HG02610 (cell line): ENCODE results near the gene MTMR4.
"Not testable (repeated sequence)": the region's sequence is repeated elsewhere in the genome, so short reads cannot be mapped to it uniquely, and the experiment has no call there.

ENCODE experiments used
- ATAC-seq: cut with Tn5 transposase; IDR thresholded peaks from one replicate; pipeline ENCODE4 v1.9.1; 2021; ENCODE audit warnings: mild to moderate bottlenecking, moderate library complexity; ENCODE audit not compliant: unreplicated experiment

MTMR4 gene

DNA sequence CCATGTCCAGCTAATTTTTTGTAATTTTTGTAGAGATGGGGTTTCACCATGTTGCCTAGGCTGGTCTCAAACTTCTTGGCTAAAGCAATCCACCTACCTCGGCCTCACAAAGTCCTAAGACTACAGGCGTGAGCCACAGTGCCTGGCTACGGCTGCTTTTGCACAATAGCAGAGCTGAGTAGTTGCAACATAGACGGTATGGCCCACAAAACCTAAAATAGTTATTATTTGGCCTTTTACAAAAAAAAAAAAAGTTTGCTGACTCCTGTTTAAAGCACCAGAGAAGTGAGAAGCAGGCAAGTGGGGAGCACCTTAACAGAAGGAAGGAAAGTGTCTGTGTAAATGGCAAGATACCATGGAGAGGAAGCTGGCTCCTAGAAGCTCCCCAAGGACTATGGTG is 20.9 kb downstream of the MTMR4 start:
- ATAC-seq, result no peak

DNA sequence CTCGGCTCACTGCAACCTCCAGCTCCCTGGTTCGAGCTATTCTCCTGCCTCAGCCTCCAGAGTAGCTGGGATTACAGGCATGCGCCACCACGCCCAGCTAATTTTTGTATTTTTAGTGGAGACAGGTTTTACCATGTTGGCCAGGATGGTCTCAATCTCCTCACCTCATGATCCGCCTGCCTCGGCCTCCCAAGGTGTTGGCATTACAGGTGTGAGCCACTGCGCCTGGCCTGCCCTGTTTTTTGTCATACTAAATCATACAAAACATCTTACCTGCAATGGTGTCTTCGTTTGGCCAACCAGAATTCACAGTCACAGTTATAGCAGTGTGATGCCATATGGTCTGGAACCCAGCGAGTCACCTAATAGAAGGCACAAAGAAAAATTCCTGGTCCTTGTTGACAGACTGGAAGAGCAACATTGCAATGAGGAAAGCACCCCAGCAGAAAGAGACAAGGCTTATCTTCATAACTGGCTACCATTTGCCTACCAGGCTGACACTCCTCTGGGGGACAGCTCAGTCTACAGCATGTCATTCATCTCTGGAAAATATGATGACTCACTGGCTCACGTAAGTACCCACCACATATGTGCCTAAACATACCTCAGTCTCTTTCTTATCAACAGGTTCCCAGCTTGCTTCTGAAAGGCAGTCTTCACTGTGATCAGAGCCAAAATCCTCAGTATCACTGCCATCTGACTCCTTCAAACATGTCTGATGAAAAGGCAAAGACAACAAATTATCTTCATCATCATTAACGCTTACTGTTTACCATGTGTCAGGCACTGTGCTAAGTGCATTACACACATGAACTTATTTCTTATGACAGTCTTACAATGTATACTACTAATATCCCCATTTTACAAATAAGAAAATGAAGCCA is 22.0 kb downstream of the MTMR4 start:
- peak; percentile 65 for ATAC-seq

DNA sequence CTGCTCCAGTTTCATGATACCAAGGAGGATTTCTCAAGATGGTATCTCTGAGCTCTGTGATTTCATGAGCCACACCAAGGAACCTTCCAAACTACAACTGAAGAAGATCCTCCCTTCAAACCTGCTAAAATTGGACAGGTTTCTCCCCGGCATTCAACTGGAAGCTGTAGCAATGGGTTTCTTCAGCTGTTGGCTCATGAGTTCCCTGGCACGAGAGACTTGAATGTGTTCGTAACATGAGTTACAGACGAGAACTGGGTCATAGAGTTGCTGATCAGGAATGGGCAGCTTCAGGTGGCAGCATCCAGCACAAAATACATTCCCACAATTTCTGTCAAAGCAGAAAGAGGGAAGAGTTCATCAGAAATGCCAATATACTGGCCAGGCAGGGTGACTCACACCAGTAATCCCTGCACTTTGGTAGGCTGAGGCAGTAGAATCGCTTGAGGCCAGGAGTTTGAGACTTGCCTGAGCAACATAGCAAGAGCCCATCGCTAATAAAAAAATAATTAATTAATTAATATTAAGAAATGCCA is 22.9 kb downstream of the MTMR4 start:
- ATAC-seq, result no peak

DNA sequence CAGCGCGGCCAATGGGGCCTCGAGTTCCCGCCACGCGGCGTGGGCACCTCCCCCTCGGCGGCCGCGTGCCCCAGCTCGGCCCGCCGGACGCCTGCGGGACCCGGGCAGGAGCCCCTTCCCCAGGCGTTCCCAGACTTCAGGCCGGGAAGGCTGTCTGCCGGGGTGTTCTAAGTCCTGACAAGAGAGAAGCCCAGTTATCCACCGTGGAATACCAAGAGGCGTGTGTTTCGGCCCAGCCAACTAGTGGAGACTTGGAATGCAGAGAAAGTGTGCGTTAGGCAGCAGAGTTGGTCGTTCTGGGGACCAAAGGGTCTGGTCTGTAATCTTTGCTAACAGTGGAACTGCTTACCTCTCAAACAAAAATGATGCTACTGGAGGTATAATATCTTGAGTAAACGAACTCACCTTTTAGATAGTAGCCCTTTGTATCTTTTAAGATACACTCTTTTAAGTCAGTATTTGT is 26.0 kb downstream of the MTMR4 start:
- no peak for ATAC-seq

DNA sequence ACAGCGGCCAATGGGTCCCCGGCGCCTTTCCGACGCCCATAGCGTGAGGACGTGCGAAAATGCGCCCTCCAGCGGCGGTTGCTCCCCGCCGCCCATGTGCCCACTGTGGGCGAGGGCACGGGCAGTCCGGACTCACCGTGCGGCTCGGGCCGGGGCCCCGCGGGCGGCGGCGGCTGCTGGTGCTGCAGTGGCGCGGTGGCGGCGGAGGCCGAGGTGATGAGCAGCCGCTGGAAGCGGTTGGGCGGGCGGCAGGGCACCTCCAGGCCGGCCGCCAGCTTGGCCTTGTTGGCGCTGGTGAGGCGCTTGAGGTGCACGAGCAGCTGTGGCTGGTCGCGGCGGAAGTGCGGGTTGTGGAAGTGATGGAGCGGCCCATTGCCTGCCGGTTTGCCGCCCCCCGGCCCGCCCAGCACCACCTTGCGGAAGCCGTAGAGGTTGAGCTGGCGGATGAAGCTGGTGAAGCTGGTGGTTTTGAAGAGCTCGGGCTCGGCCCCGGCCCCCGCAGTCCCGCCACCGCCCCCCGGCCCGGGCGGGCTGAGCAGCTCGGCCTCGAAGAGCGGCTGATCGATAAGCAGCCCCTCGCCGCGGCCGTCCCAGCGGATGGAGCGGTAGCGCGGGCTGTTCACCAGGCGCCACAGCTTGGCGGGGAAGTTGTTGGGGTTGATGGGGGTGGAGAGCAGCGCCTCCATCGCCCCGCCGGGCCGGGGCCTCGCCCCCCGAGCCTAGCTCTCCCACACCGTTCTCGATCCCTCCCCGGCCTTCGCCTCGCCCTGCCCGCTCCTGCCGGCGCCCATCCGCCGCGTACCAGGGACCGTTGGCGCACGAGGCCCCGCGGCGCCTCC is 26.6 kb downstream of the MTMR4 start, which contains the start of gene HSF5:
Gene HSF5, minus strand, starts transcription at position 820 of the 839 bp plus-strand sequence. Its CDS starts 134 bp downstream, at position 686.
- ATAC-seq, result no peak

DNA sequence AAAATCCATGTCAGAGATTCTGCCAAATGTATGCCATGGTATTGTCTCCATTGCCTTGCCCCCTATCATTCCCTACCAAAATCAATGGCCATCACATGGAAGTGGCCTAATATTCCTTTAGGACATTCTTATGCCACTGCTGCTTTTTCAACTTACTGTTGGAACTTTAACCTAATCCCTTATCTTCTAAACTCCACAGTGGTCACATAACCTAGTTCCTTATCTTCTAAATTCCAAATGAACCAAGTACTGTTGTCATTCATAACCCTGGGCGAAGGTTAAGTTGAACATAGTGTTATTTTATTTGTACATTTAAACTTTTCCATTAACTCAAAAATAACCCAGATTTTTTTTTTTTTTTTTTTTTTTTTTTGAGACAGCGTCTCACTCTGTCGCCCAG is 29.8 kb downstream of the MTMR4 start:
- no peak for ATAC-seq

DNA sequence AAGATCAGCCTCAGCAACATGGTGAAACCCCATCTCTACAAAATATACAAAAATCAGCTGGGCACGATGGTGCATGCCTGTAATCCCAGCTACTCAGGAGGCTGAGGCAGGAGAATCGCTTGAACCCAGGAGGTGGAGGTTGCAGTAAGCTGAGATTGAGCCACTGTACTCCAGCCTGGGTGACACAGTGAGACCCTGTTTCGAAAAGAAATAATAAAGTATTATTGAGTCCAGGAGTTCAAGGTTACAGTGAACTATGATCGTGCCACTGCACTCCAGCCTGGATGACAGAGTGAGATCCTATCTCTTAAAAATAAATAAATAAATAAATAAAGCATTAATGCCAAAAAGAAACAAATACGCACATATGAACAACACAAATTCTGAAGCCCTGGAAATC is 32.6 kb downstream of the MTMR4 start:
- ATAC-seq, result not testable (repeated sequence)

DNA sequence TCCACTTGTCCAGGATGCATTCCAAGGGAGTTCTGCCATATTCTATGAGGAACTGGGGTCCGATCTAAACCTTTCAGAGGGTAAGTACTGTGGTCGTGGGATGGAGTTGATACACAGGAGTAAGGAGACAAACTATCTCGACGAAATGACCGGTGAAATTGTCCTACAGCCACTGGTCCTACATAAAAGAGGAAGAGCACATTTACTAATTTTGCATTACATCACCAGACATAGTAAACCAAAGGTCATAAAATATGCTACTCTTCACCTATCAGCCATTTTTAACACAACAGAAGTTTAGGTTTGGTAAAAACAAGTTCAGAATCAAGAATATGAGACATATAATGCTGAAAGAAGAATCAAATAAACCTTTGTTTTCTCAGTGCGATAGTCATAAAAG is 34.3 kb downstream of the MTMR4 start:
- no peak for ATAC-seq

DNA sequence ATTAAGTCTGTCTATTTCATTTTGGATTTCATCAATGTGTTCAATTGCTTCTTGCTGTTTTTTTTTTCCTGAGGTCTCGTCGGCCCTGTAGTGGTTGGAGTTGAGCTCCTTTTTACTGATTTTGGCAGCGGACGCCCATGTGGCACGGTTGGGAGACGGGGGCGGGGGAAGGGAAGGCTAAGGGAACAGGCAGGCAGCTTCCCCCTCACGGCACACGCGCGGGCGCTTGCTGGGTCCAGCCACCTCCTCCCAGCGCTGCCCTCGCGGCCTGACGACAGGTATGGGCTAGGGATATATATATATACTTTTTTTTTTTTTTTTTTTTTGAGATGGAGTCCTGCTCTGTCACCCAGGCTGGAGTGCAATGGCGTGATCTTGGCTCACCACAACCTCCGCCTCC is 37.6 kb downstream of the MTMR4 start:
- no peak for ATAC-seq

DNA sequence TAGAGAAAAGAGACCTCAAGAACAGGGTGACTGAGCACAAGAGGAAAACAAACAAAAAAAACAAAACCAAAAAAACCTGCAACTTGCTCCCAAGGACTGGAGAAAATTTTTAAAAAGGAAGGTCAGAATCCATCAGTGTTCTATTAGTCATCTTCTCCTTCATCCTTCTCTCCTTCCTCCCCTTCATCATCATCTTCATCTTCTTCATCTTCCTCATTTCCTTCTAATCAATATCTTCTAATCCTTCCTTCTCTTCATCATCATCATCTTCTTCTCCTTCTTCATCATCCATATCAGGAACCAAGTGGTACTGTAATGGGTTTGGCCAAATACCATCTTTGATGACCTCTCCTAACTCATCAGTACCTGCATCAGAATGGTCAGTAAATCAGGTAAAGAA is 38.5 kb downstream of the MTMR4 start:
- no peak for ATAC-seq

DNA sequence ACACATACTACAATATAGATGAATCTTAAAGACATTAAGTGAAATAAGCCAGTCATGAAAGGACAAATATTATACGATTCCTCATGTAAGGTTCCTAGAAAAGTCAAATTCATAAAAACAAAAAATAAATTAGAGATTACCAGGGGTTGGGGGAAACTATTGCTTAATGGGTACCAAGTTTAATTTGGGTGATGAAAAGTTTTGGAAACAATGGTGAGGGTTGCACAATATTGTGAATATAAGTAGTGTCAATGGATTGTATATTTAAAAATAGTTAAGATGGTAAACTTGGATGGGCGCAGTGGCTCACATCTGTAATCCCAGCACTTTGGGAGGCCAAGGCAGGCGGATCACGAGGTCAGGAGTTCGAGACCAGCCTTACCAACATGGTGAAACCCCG is 44.1 kb downstream of the MTMR4 start:
- ATAC-seq, result no peak

DNA sequence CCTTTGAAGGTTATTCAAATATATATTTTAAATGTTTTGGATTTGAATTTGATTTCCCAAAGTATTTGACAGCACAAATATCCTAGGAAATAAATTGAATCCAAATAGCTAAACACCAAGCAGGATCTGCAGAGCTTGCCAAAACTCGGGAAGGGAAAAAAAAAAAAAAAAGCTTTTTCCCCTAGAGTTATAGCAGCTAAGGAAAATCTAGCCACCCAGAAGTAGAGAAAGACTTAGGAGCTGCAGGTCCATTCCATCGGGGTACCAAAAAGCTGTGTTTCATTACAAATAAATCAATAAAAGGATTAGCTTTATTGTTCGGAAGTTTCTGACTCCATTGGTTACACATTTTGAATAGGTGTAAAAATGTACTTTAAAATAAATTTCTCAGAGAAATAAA is 45.5 kb downstream of the MTMR4 start:
- ATAC-seq, result no peak

DNA sequence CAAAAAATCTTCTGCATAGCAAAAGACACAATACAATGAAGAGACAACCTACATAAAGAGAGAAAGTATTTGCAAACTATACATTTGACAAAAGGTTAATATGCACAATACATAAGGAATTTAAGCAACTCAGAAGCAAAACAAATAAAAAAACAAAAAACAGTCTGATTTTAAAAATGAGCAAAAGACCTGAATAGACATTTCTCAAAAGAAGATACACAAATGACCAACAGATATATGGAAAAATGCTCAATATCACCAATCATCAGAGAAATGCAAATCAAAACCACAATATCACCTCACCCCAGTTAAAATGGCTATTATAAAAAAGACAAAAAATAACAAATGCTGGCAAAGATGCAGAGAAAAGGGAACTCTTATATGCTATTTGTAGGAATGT is 58.9 kb downstream of the MTMR4 start:
- ATAC-seq, result no peak

DNA sequence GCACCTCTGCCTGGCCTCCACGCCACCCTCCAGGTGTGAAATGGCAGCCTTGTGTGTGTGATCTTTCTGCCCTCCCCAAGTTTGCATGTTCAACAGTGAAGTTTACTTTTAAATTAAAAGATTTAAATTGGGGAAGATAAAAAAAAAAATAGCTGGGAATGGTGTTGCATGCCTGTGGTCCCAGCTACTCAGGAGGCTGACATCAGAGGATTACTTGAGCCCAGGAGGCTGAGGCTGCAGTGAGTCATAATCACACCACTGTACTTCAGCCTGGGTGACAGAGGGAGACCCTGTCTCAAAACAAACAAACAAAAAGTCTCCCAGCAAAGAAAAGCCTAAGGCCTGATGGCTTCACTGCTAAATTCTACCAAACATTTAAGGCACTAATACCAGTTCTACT is 61.7 kb downstream of the MTMR4 start:
- no peak for ATAC-seq

DNA sequence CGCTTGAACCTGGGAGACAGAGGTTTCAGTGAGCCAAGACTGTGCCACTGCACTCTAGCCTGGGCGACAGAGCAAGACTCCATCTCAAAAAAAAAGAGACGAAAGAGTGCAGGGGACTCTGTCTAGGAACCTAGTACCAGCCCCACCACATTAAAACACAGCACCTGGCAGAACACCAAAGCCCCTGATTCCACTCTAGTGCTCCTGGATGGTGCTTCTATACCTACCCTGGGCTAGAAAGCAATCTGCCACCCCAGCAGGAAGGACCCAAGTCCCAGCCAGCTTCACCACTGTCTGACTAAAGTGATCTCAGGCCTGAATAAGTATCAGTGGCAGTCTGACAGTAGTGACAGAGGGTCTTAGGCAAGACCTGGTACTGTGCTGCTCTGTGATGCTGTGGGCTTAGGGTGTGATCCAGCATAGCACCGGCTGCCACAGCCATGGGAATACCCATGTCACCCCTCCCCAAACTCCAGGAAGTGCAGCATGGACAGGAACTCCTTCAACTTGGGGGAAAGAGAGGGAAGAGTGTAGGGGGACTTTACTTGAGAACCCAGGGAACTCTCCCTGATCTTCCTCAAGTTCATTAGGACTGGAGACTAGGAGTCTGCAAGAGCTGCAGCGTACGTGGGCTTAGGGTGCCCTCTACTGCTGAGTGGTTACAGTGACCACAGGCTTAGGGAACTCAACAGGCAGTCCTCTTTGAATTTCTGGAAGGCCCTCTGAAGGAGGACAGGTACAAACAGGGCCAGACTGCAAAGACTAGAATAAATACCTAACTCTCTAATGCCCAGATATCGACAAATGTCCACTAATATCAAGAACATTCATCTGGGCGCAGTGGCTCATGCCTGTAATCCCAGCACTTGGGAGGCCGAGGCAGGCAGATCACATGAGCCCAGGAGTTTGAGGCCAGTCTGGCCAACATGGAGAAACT is 67.1 kb downstream of the MTMR4 start:
- no peak for ATAC-seq

DNA sequence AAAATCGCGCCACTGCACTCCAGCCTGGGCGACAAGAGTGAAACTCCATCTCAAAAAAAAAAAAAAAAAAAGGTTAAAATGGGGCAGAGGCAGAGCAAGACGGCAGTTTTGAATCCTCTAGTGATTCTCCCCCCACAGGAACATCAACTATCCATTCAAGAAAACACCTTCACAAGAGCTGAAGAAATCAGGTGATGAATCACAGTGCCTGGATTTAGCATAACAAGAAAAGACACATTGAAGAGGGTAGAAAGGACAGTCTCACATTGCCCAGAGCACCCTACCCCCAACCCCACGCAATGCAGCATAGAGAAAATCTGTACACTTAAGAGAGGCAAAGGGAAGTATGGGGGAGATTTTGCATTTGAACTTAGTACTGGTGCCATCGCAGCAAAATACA is 68.4 kb downstream of the MTMR4 start:
- ATAC-seq, result no peak
